BLaER1 treated with 17β-estradiol and CSF1 and Interleukin-3, amounts not matched to agents 10 nM and 100 nM (cell line): ENCODE data around the gene ZNF747.
"Not testable (repeated sequence)": the region's sequence is repeated elsewhere in the genome, so short reads cannot be mapped to it uniquely, and the experiment has no call there.

Experiments used
- H3K27ac ChIP-seq, 11 experiments: shearing (Covaris generic); formaldehyde crosslinking; 2 replicates each; pipeline ENCODE4 v1.8.1; 2022
- H3K27me3 ChIP-seq, 11 experiments: shearing (Covaris generic); formaldehyde crosslinking; 2 replicates each; pipeline ENCODE4 v1.8.1; 2022
- H3K36me3 ChIP-seq, 11 experiments: shearing (Covaris generic); formaldehyde crosslinking; 2 replicates each; pipeline ENCODE4 v1.8.1; 2022
- H3K4me1 ChIP-seq, 10 experiments: shearing (Covaris generic); formaldehyde crosslinking; 2 replicates each; pipeline ENCODE4 v1.8.1; 2022
- H3K4me2 ChIP-seq, 11 experiments: shearing (Covaris generic); formaldehyde crosslinking; 2 replicates each; pipeline ENCODE4 v1.8.1; 2022
- H3K4me3 ChIP-seq, 10 experiments: shearing (Covaris generic); formaldehyde crosslinking; 2 replicates each; pipeline ENCODE4 v1.8.1; 2022
- H3K9ac ChIP-seq, 11 experiments: shearing (Covaris generic); formaldehyde crosslinking; 2 replicates each; pipeline ENCODE4 v1.8.1; 2022
- H3K9me3 ChIP-seq, 11 experiments: shearing (Covaris generic); formaldehyde crosslinking; replicated peaks in 1 of 11; 2 replicates each; pipeline ENCODE4 v1.8.1; 2022
- H4K20me1 ChIP-seq, 11 experiments: shearing (Covaris generic); formaldehyde crosslinking; 2 replicates each; pipeline ENCODE4 v1.8.1; 2022
- Cebpa-rat ChIP-seq, 11 experiments: shearing (Covaris generic); IDR thresholded peaks; 2 replicates each; pipeline ENCODE4 v1.8.1; 2022

ZNF747 gene

DNA sequence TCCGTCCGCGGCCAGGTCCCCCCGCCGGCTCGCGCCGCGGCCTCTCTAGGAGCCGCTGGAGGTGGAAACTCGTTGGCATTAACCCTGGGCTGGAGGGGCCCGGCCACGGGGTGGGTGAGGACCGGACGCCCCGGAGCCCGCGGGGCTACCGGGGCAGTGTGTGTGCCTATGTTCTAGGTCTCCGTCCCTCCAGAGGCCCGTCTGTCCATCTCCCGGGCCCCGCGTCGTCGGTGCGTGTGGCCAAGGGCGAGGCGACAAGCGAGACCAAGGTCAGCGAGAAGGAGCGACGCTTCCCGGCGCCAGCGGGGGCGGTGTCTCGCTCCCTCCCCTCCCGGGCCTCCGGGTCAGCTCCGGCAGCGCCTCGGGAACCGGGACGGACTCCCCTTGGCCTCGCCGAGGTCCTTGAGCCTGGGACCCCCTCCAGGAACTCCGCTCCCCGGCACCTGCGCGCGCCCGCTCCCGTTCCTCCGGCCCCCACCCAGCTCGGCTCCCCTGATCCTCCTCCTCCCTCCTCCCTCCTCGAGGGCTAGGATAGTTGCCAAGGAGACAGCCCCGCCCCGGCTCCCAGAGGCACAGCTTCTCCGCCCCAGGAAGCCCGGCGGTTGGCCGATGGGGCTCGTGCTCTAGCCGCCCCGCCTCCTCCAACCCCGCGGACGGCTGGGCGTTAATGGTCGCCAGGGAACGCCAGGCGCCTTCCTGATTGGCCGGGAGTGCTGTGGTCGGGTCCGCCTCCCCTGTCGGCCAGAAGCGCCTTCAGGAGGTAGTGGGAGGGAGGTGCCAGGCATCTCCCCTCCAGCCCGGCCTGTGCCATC lies 7.6 kb downstream of the ZNF747 start:
- TF ChIP-seq Cebpa-rat (IDR thresholded peaks at IDR 0.05): no peak
- Histone ChIP-seq H3K9ac (peak overlapping the region; percentile 89 to 99 (median 97)), H3K4me1 (peaks cover 50 to 82% (median 60%) of the 10 kb centered on the region in 10 experiments), H3K9me3 (no peaks in the 10 kb centered on the region), H4K20me1 (peaks cover 0 to 35% (median 4%) of the 10 kb centered on the region in 11 experiments; a peak in 10 of 22 replicates), H3K27ac (peak overlapping the region; percentile 93 to 99 (median 98)), H3K4me2 (peak overlapping the region; percentile 80 to 97 (median 89)), H3K36me3 (peaks cover 23 to 35% (median 29%) of the 10 kb centered on the region in 11 experiments), H3K27me3 (no peaks in the 10 kb centered on the region), H3K4me3 (peak overlapping the region; percentile 79 to 95 (median 86))

DNA sequence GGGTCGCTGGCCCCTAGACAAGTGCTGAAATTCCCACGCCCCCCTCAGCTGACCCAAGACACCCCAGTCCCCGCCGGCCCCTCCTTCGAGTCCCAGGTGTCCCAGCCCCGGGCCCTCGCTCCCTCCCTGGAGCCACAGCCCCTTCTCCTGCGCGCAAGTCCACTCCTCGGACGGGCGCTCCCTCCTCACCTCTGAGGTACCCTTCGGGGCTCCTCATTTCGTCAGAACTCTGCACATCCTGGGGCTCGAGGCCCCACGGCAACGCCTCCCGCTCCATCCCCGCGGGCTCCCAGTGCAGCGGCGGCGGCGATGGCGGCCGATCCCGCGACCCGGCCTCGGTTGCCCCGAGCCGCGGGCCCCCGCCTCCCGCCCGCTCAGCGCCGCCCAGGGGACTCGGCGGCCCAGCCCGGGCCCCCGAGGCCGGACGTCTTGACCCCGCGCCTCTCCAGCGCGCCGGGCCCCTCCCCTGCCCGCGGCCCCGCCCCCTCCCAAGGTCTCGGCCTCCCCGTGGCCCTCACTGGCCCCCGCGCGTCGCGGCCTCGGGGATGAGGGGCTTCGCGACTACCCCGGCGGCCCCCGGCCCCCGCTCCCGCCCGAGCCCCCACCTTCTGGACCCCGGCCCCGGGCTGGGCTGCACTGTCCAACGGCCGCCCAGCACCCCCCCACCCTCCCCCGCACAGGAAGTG lies 8.4 kb downstream of the ZNF747 start, which contains the start of gene ZNF768:
Gene ZNF768, minus strand, starts transcription at position 430 of the 686 bp plus-strand sequence. Its CDS starts 153 bp downstream, at position 277.
- Histone ChIP-seq H3K36me3 (peaks cover 21 to 30% (median 27%) of the 10 kb centered on the region in 11 experiments), H4K20me1 (peaks cover 0 to 43% (median 8%) of the 10 kb centered on the region in 11 experiments; a peak in 10 of 22 replicates), H3K9me3 (no peaks in the 10 kb centered on the region), H3K9ac (peak within 1 kb of the TSS; percentile 89 to 99 (median 97)), H3K4me3 (peak within 1 kb of the TSS; percentile 79 to 95 (median 86)), H3K27ac (peak within 1 kb of the TSS; percentile 93 to 99 (median 98)), H3K4me2 (peak within 1 kb of the TSS; percentile 87 to 97 (median 94)), H3K4me1 (peaks cover 53 to 80% (median 62%) of the 10 kb centered on the region in 10 experiments), H3K27me3 (no peaks in the 10 kb centered on the region)
- TF ChIP-seq Cebpa-rat (IDR thresholded peaks at IDR 0.05): no peak

DNA sequence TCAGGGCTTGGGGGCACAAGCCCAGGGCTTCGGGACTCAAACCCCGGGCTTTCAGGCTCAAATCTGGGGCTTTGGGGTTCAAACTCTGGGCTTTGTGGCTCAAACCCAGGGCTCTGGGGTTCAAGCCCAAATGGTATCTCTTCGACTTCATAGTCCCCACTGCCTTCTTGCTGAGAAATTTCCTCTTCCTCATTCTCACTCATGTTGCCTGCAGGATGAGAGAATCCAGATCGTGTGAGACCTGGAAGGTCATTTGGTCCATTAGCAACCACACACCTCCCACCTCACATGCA lies 8.9 kb downstream of the ZNF747 start:
- H3K9me3 ChIP-seq: no peaks in the 10 kb centered on the region
- peaks cover 52 to 76% (median 61%) of the 10 kb centered on the region in 10 experiments for H3K4me1 ChIP-seq
- peak overlapping the region in 9 of 11 experiments; percentile 93 to 99 (median 98); a peak in 20 of 22 replicates for H3K27ac ChIP-seq
- peaks cover 0 to 43% (median 8%) of the 10 kb centered on the region in 11 experiments; a peak in 10 of 22 replicates for H4K20me1 ChIP-seq
- H3K9ac ChIP-seq: peak overlapping the region; percentile 89 to 99 (median 97)
- peak overlapping the region; percentile 75 to 97 (median 89) for H3K4me2 ChIP-seq
- H3K27me3 ChIP-seq: no peaks in the 10 kb centered on the region
- TF ChIP-seq Cebpa-rat (IDR thresholded peaks at IDR 0.05): no peak
- peaks cover 16 to 28% (median 22%) of the 10 kb centered on the region in 11 experiments for H3K36me3 ChIP-seq
- peak overlapping the region; percentile 79 to 95 (median 86) for H3K4me3 ChIP-seq

DNA sequence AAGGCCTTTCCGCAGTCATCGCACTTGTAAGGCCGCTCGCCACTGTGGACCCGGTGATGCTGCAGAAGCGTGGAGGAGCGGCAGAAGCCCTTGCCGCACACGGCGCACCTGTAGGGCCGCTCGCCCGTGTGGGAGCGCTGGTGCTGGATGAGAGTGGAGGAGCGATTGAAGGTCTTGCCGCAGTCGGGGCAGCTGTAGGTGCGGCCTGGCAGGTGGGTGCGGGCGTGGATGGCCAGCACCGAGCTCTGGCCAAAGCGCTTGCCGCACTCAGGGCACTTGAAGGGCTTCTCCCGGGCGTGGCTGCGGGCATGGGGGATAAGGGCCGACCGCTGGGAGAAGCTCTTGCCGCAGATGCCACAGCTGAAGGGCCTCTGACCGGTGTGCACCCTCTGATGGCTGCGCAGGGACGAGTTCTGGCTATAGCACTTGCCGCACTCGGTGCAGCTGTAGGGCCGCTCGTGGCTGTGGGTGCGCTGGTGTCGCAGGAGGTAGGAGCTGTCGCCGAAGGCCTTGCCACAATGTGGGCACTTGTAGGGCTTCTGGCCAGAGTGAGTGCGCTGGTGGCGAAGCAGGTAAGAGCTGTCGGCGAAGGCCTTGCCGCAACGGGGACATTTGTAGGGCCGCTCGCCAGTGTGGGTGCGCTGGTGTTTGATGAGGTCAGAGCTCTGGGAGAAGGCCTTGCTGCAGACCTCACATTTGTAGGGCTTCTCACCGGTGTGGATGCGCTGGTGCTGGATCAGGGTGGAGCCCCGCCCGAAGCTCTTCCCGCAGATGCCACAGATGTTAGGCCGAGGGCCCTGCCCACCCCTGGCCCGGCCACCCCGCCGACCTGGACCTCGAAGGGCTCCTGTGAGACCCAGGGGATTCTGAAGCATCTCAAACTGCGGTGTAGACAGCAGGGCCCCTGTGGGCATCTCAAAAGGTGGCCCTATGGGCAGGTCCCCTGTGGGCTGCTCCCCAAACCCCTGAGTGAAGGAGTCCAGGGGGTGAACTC lies 9.8 kb downstream of the ZNF747 start:
- Histone ChIP-seq H3K4me1 (peaks cover 43 to 66% (median 54%) of the 10 kb centered on the region in 10 experiments), H3K9me3 (no peaks in the 10 kb centered on the region), H3K9ac (peak overlapping the region in 10 of 11 experiments; percentile 26 to 99 (median 96); a peak in 15 of 22 replicates), H3K27me3 (no peaks in the 10 kb centered on the region), H3K36me3 (peaks cover 10 to 34% (median 14%) of the 10 kb centered on the region in 11 experiments), H3K4me3 (peak overlapping the region in 5 of 10 experiments; percentile 79 to 88 (median 86); a peak in 10 of 20 replicates), H3K4me2 (peak overlapping the region; percentile 75 to 97 (median 89)), H3K27ac (peak overlapping the region in 1 of 11 experiments; percentile 99; a peak in 1 of 22 replicates), H4K20me1 (peaks cover 0 to 43% (median 8%) of the 10 kb centered on the region in 11 experiments; a peak in 10 of 22 replicates)
- no peak for TF ChIP-seq Cebpa-rat (IDR thresholded peaks at IDR 0.05)

DNA sequence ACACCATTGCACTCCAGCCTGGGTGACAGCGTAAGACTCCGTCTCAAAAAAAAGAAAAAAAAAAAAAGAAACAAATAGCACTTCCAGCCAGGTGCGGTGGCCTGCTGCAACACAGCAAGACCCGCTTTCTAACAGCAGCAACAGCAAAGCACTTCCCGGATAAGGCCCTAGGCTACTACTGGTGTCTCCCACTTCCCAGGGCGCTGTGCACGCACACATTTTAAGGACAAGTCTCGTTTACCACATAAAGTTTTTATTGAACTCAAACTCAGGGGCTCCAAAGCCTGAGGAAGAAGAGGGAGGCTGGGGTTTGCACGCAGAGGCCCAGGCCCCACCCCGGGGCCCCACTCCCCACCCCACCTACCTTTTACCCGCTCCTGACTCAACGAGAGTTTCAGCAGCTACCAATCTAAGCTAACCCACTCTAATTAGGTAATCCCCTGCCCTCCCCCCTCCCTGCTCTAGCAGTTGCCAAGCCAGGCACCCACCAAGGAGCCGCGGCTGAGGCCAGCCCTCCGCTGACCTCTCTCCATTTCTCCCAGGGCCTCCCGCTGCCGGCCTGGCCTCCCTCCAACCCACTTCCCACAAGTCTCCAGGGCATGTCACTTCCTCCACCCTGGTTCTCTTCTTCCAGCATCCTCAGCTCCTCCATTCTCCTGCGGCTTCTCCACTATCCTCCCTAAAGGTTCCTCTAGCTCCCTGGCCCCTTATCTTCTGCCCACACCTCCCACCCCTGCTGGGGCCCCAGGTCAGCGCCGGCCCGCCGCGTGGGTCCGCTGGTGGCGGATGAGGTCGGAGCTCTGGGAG lies 10.7 kb downstream of the ZNF747 start:
- no peaks in the 10 kb centered on the region for H3K27me3 ChIP-seq
- H3K9ac ChIP-seq: peak overlapping the region in 8 of 11 experiments; percentile 19 to 98 (median 29); a peak in 9 of 22 replicates
- H3K36me3 ChIP-seq: peaks cover 10 to 43% (median 14%) of the 10 kb centered on the region in 11 experiments
- no peak overlapping the region for H3K27ac ChIP-seq
- H3K4me2 ChIP-seq: peak overlapping the region; percentile 36 to 97 (median 88); a peak in 21 of 22 replicates
- H4K20me1 ChIP-seq: peaks cover 0 to 49% (median 8%) of the 10 kb centered on the region in 11 experiments; a peak in 10 of 22 replicates
- H3K4me3 ChIP-seq: no peak overlapping the region; a peak in 1 of 20 replicates
- H3K9me3 ChIP-seq: no peaks in the 10 kb centered on the region
- TF ChIP-seq Cebpa-rat (IDR thresholded peaks at IDR 0.05): no peak
- H3K4me1 ChIP-seq: peaks cover 34 to 57% (median 47%) of the 10 kb centered on the region in 10 experiments

DNA sequence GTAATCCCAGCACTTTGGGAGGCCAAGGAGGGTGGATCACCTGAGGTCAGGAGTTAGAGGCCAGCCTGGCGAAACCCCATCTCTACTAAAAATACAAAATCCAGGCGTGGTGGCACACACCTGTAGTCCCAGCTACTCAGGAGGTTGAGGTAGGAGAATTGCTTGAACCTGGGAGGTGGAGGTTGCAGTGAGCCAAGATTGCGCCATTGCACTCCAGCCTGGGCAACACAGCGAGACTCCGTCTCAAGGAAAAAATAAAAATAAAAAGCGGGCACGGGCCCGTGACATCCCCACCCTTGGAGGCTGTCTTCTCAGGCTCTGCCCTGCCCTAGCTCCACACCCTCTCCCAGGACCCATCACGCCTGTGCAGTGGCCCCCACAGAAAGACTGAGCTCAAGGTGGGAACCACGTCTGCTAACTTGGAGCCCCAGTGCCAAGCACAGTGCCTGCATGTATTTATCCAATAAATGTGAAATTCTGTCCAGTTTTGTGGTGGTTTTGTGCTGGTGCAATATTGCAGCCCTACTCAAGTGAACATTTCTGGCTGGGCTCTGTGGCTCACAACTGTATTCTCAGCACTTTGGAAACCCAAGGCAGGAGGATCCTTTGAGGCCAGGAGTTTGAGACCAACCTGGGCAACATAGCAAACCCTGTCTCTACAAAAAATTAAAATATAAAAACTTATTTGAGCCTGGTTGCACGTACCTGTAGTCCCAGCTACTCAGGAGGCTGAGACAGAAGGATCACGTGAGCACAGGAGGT lies 11.8 kb downstream of the ZNF747 start:
- Histone ChIP-seq H3K4me2 (peak overlapping the region in 4 of 11 experiments; percentile 3 to 46 (median 20); a peak in 2 of 22 replicates), H3K36me3 (peaks cover 10 to 54% (median 14%) of the 10 kb centered on the region in 11 experiments), H3K4me1 (peaks cover 23 to 46% (median 36%) of the 10 kb centered on the region in 10 experiments), H4K20me1 (peaks cover 0 to 49% (median 8%) of the 10 kb centered on the region in 11 experiments; a peak in 10 of 22 replicates)
- not testable (repeated sequence) for H3K27me3 ChIP-seq, H3K4me3 ChIP-seq, H3K9ac ChIP-seq, H3K27ac ChIP-seq, H3K9me3 ChIP-seq
